ENCODE results near the gene DIP2C.
"Not testable (repeated sequence)": the region's sequence is repeated elsewhere in the genome, so short reads cannot be mapped to it uniquely, and the experiment has no call there.

Gene DIP2C

GRCh38 chr10:593421-593820 is 96.0 kb downstream of the DIP2C start:
- no peak for DNase-seq

- no peak for DNase-seq
Observed at GRCh38 chr10:593016-593415, 96.5 kb downstream of the DIP2C start.

- DNase-seq = no peak
Observed at GRCh38 chr10:591646-592045, 97.8 kb downstream of the DIP2C start.

- DNase-seq = no peak
Observed at GRCh38 chr10:590721-591120, 98.7 kb downstream of the DIP2C start.

- DNase-seq = no peak
Observed at GRCh38 chr10:589961-590680, 99.3 kb downstream of the DIP2C start.

- DNase-seq = no peak
Observed at GRCh38 chr10:588246-589165, 101.0 kb downstream of the DIP2C start.

GRCh38 chr10:586716-587115 is 102.8 kb downstream of the DIP2C start:
- DNase-seq = no peak

- DNase-seq = no peak
Observed at GRCh38 chr10:586151-586550, 103.3 kb downstream of the DIP2C start.

GRCh38 chr10:585502-585901 is 104.0 kb downstream of the DIP2C start:
- no peak for DNase-seq

GRCh38 chr10:584497-585290 is 104.8 kb downstream of the DIP2C start:
- not testable (repeated sequence) for DNase-seq

- no peak for DNase-seq
Observed at GRCh38 chr10:583433-583832, 106.0 kb downstream of the DIP2C start.

GRCh38 chr10:581776-582330 is 107.6 kb downstream of the DIP2C start:
- no peak for DNase-seq

GRCh38 chr10:580778-581177 is 108.7 kb downstream of the DIP2C start:
- no peak for DNase-seq

GRCh38 chr10:576130-576465 is 113.4 kb downstream of the DIP2C start:
- no peak for DNase-seq

- no peak for DNase-seq
Observed at GRCh38 chr10:575402-576129, 113.9 kb downstream of the DIP2C start.

- DNase-seq = no peak
Observed at GRCh38 chr10:572696-573095, 116.8 kb downstream of the DIP2C start.

- DNase-seq = no peak
Observed at GRCh38 chr10:571688-572451, 117.6 kb downstream of the DIP2C start.

- no peak for DNase-seq
Observed at GRCh38 chr10:571166-571565, 118.3 kb downstream of the DIP2C start.

GRCh38 chr10:570628-571163 is 118.8 kb downstream of the DIP2C start:
- DNase-seq = no peak

GRCh38 chr10:569961-570627 is 119.4 kb downstream of the DIP2C start:
- no peak for DNase-seq

GRCh38 chr10:568848-569247 is 120.6 kb downstream of the DIP2C start:
- no peak for DNase-seq
